ENCODE data around the gene IPO7.

The IPO7 gene

DNA sequence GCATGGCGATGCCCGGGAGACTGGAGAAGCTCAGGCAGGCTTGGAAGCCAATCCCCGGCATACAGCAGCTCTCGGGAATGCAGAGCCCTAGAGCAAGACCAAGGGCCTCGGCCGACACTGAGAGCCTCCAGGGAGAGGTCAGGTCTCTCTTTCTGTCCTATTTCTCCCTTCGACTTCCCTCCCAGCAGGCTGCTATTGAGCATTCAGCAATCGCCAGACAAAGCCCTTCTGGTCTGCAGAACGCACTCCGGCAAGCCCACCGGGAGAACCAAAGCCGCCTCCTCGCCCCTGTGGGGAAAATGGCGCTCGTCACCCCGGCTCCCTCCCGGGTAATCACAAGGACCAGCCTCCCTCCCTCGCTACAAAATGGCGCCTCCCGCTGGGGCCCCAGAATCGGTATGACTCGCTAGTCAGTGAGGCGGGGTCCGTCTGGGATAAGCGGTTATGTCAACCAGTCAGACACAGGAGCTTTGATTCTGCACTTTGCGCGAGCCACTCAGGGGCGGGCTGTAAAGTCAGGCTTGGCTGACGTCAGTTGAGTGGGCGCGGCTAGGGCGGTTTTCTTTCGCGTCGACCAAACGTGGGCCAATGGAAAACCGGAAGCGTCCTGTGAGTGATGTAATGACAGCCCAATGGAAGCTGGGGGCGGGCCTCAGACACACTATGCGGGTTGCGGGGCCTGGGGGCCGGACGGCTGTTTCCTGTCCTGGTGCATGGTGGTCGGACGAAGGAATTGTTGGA, 76.0 kb downstream of the IPO7 start, which contains the start of gene ZNF143:
Gene ZNF143 (plus strand): TSS at position 691 of the 741 bp plus-strand sequence. CDS start 10,297 bp downstream, outside the sequence.
- peaks cover 15% of the 10 kb centered on the region for H3K4me1 ChIP-seq (ENCODE audit: control insufficient read depth, insufficient read depth, low read length, unreplicated experiment)
- H3K27me3 ChIP-seq (ENCODE audit: insufficient read depth, low read length), result no peaks in the 10 kb centered on the region
- H3K4me3 ChIP-seq (ENCODE audit: low read depth, low read length), result peak within 1 kb of the TSS; percentile 87
- H2AFZ ChIP-seq (ENCODE audit: low read length, unreplicated experiment), result peak within 1 kb of the TSS; percentile 71
- H3K36me3 ChIP-seq (ENCODE audit: insufficient read depth, low read length), result no peaks in the 10 kb centered on the region
- peak within 1 kb of the TSS; percentile 99 for H3K27ac ChIP-seq (ENCODE audit: low read depth, low read length)
- peaks cover 43% of the 10 kb centered on the region for H3K79me2 ChIP-seq (ENCODE audit: control insufficient read depth, insufficient read depth, low read length, unreplicated experiment)

DNA sequence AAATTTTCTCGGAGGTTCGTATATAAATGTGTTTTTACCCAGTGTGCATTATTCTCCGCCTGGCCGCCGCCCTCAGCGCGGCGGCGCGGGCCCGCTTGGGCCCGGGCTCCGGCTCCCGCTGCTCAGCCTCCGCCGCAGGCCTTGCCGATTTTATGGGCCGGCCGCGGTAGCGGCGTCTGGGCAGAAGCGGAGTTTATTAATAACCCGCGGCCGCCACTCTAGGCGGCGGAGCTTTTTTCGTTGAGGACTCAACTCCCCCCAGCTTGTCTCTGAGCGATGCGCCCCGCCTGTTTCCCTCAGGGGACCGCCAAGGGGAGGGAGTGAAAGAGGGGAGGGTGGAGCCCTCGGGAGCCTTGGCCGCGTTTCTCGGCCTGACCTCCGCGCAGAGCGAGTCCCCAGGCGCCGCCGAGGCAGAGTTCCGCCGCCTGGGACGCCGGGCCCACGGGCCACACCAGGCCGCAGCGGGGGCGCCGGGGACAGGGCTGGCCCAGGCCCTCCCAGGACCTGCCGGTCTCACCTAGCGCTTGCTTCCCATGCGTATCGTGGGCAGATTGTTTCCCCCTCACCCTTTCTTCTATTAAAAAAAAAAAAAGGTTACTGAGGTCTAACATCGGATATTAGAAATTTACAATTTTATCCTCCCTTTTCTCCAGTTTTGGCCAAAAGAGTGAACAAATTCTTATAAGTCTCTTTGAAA, 76.8 kb downstream of the IPO7 start:
- Histone ChIP-seq H3K27me3 (ENCODE audit: insufficient read depth, low read length) (no peaks in the 10 kb centered on the region), H3K79me2 (ENCODE audit: control insufficient read depth, insufficient read depth, low read length, unreplicated experiment) (peaks cover 48% of the 10 kb centered on the region), H3K4me1 (ENCODE audit: control insufficient read depth, insufficient read depth, low read length, unreplicated experiment) (peaks cover 15% of the 10 kb centered on the region), H3K36me3 (ENCODE audit: insufficient read depth, low read length) (no peaks in the 10 kb centered on the region), H3K27ac (ENCODE audit: low read depth, low read length) (peak overlapping the region; percentile 99), H3K4me3 (ENCODE audit: low read depth, low read length) (peak overlapping the region; percentile 80), H2AFZ (ENCODE audit: low read length, unreplicated experiment) (peak overlapping the region; percentile 71)

DNA sequence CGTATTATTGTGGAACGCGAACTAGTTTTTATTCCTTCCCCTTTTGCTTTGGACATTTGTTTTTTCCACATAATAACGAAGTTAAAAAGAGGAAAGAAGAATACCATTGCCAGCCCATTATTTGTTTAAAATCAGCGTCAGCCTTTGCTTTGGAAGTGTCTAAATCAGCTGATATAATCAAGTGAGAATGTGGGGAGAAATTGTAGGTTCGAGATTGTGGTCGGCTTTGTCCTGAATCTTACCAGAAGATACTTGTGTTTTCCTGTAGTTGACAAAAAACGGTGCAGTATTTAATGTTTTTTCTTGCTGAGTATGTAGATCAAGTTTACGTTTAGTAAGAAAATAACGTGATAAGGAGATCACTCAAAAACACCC, 77.3 kb downstream of the IPO7 start:
- peak overlapping the region; percentile 80 for H3K4me3 ChIP-seq (ENCODE audit: low read depth, low read length)
- peak overlapping the region; percentile 99 for H3K27ac ChIP-seq (ENCODE audit: low read depth, low read length)
- no peaks in the 10 kb centered on the region for H3K36me3 ChIP-seq (ENCODE audit: insufficient read depth, low read length)
- peak overlapping the region; percentile 10 for H2AFZ ChIP-seq (ENCODE audit: low read length, unreplicated experiment)
- H3K79me2 ChIP-seq (ENCODE audit: control insufficient read depth, insufficient read depth, low read length, unreplicated experiment), result peaks cover 48% of the 10 kb centered on the region
- peaks cover 15% of the 10 kb centered on the region for H3K4me1 ChIP-seq (ENCODE audit: control insufficient read depth, insufficient read depth, low read length, unreplicated experiment)
- no peaks in the 10 kb centered on the region for H3K27me3 ChIP-seq (ENCODE audit: insufficient read depth, low read length)

DNA sequence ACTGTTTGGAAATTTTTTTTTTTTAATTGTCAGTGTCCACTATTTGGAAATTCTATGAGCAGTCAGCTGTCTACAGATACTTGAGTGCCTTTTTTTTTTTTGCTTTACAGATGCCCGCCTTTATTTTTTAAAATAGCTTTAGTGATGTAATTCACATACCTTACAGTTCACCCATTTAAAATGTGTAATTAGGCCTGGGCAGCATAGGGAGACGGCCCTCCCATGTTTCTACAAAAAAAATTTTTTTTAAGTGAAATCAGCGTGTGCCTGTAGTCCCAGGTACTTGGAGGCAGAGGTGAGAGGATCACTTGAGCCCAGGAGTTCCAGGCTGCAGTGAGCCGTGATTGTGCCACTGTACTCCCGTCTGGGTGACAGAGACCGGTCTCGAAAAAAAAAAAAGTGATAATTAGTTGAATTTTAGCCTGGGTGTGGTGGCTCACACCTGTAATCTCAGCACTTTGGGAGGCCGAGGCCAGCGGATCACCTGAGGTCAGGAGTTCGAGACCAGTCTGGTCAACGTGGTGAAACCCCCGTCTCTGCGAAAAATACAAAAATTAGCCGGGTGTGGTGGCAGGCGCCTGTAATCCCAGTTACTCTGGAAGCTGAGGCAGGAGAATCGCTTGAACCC, 77.8 kb downstream of the IPO7 start:
- H3K79me2 ChIP-seq (ENCODE audit: control insufficient read depth, insufficient read depth, low read length, unreplicated experiment), result peaks cover 48% of the 10 kb centered on the region
- peaks cover 15% of the 10 kb centered on the region for H3K4me1 ChIP-seq (ENCODE audit: control insufficient read depth, insufficient read depth, low read length, unreplicated experiment)
- no peaks in the 10 kb centered on the region for H3K36me3 ChIP-seq (ENCODE audit: insufficient read depth, low read length)
- H3K4me3 ChIP-seq (ENCODE audit: low read depth, low read length), result peak overlapping the region; percentile 80
- peak overlapping the region; percentile 99 for H3K27ac ChIP-seq (ENCODE audit: low read depth, low read length)
- no peak overlapping the region for H2AFZ ChIP-seq (ENCODE audit: low read length, unreplicated experiment)
- H3K27me3 ChIP-seq (ENCODE audit: insufficient read depth, low read length), result no peaks in the 10 kb centered on the region

DNA sequence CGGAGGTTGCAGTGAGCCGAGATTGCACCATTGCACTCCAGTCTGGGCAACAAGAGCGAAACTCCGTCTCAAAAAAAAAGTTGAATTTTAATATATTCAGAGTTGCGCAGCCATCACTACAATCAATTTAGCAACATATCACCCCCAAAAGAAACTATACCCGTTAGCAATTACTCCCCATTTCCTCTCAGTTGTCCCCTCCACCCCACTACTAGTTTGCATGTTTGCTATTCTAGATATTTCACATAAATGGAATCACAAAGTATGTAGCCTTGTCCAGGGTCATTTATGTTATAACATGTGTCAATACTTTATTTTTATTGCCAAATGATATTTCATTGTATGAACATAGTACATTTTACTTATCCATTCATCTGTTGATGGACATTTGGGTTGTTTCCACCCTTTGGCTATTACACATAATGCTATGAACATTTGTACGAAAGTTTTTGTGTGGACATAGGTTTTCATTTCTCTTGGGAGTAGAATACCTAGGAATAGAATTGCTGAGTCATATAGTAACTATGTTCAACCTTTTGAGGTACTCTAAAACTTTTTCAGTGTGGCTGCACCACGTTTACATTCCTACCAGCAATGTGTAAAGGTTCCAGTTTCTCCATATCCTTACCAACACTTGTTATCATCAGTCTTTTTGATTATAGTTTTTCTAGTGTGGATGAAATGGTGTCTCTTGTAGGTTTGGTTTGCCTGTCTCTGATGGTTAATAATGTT, 78.5 kb downstream of the IPO7 start:
- Histone ChIP-seq H3K4me3 (ENCODE audit: low read depth, low read length) (peak overlapping the region; percentile 41; the same call in 1 of the 2 replicates), H3K27me3 (ENCODE audit: insufficient read depth, low read length) (no peaks in the 10 kb centered on the region), H3K27ac (ENCODE audit: low read depth, low read length) (no peak overlapping the region), H3K79me2 (ENCODE audit: control insufficient read depth, insufficient read depth, low read length, unreplicated experiment) (peaks cover 48% of the 10 kb centered on the region), H3K36me3 (ENCODE audit: insufficient read depth, low read length) (no peaks in the 10 kb centered on the region), H3K4me1 (ENCODE audit: control insufficient read depth, insufficient read depth, low read length, unreplicated experiment) (peaks cover 15% of the 10 kb centered on the region), H2AFZ (ENCODE audit: low read length, unreplicated experiment) (no peak overlapping the region)

DNA sequence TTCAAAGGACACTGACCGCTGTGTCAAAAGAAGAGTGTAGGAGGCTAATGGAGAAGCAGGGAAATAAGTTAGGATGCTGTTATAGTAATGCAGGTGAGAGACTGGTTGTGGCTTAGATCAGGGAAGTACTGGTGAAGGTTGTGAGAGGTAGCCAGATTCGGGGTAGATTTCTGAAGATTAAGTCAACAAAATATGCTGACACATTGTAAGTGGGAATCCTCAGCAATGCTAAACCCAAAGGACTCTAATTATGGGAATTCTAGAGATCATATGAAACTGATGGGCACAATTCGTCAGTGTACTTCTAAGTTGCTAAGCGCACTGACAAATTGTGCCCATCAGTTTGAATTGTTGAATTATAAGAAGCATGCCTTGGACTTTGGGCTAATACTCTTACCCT, 86.3 kb downstream of the IPO7 start:
- H3K79me2 ChIP-seq (ENCODE audit: control insufficient read depth, insufficient read depth, low read length, unreplicated experiment), result peaks cover 9% of the 10 kb centered on the region
- no peak overlapping the region for H2AFZ ChIP-seq (ENCODE audit: low read length, unreplicated experiment)
- peaks cover 6% of the 10 kb centered on the region; the same call in 1 of the 2 replicates for H3K36me3 ChIP-seq (ENCODE audit: insufficient read depth, low read length)
- H3K27ac ChIP-seq (ENCODE audit: low read depth, low read length), result no peak overlapping the region
- H3K27me3 ChIP-seq (ENCODE audit: insufficient read depth, low read length), result no peaks in the 10 kb centered on the region
- no peak overlapping the region for H3K4me3 ChIP-seq (ENCODE audit: low read depth, low read length)
- no peaks in the 10 kb centered on the region for H3K4me1 ChIP-seq (ENCODE audit: control insufficient read depth, insufficient read depth, low read length, unreplicated experiment)

DNA sequence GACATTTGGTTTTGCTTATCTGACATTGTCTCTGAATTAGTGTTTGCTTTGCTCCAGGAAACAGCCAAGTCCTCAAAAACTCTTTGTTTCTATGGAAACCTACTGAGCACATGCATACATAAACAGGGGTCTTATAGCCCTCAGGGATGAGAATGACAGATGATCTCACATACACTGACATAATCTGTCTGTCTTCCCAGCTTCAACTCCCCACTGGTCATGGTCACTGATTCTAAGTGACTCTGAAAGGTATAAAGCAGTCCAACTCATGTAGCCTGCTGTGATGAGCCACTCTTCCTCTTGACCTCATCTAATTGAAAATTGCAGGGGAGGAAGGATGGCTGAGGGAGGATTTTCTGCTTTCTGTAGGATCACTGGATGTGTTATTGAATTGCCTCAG, 89.0 kb downstream of the IPO7 start:
- Histone ChIP-seq H3K27me3 (ENCODE audit: insufficient read depth, low read length) (no peaks in the 10 kb centered on the region), H3K36me3 (ENCODE audit: insufficient read depth, low read length) (peaks cover 6% of the 10 kb centered on the region; the same call in 1 of the 2 replicates), H3K4me3 (ENCODE audit: low read depth, low read length) (no peak overlapping the region), H2AFZ (ENCODE audit: low read length, unreplicated experiment) (no peak overlapping the region), H3K27ac (ENCODE audit: low read depth, low read length) (no peak overlapping the region), H3K79me2 (ENCODE audit: control insufficient read depth, insufficient read depth, low read length, unreplicated experiment) (peaks cover 3% of the 10 kb centered on the region), H3K4me1 (ENCODE audit: control insufficient read depth, insufficient read depth, low read length, unreplicated experiment) (no peaks in the 10 kb centered on the region)

DNA sequence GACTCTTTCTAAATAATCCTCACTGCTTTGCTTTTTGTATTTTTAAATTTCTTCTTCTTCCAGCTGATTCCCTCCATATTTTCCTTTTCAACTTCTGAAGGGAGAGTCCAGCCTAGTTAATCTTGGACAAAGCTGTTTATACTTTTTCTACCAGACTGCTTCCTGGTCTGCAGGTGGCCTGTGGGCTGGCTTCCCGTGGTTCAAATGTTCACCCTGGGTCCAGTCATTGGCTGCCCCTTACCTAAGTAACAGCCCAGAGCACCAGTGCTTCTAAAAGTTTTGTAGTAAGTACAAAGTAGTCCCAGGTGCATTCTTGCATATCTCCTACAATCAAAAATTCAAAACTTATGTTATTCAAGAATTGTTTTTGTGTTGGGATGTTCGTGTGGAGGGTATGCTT, 95.4 kb downstream of the IPO7 start:
- no peaks in the 10 kb centered on the region for H3K4me1 ChIP-seq (ENCODE audit: control insufficient read depth, insufficient read depth, low read length, unreplicated experiment)
- no peaks in the 10 kb centered on the region for H3K79me2 ChIP-seq (ENCODE audit: control insufficient read depth, insufficient read depth, low read length, unreplicated experiment)
- no peak overlapping the region for H2AFZ ChIP-seq (ENCODE audit: low read length, unreplicated experiment)
- peaks cover 11% of the 10 kb centered on the region for H3K36me3 ChIP-seq (ENCODE audit: insufficient read depth, low read length)
- H3K27me3 ChIP-seq (ENCODE audit: insufficient read depth, low read length), result no peaks in the 10 kb centered on the region
- H3K27ac ChIP-seq (ENCODE audit: low read depth, low read length), result no peak overlapping the region
- no peak overlapping the region for H3K4me3 ChIP-seq (ENCODE audit: low read depth, low read length)

DNA sequence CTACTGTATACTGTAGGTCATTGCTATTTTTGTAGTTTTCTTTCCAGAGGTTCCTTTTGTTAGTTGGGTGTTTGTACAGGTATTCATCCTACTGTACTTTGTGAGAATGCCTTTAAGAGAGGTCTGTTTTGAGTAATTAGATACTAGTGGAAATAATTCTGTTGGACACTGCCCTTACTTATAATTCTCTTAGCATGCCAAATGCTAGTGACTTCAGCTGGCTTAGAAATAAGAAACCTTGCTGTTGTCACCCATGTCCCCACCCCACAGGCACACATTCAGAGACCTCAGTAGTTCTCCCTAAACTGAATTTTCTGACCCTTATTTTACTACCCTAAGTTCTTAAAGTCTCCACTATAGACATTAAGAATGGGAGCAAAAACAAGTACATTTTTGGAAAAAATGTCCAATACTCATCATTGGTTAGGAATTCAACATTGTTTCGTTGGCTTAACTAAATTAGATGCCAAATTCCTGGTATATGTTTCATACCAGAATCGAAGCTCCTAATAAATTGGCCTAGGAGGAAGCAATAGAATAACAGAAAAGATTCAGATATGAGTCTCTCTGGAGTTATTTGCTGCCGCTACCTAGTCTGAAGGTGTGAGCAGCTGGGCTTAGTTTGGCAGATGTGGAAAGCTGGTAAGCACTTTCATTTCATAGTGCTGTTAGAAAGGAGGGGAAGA, 104.8 kb downstream of the IPO7 start:
- peak overlapping the region; percentile 29 for H2AFZ ChIP-seq (ENCODE audit: low read length, unreplicated experiment)
- no peaks in the 10 kb centered on the region for H3K79me2 ChIP-seq (ENCODE audit: control insufficient read depth, insufficient read depth, low read length, unreplicated experiment)
- 0 out of 2 replicates have a peak, but pooled peaks cover 6% of the 10 kb centered on the region for H3K36me3 ChIP-seq (ENCODE audit: insufficient read depth, low read length)
- H3K4me3 ChIP-seq (ENCODE audit: low read depth, low read length), result peak overlapping the region; percentile 38
- H3K27ac ChIP-seq (ENCODE audit: low read depth, low read length), result peak overlapping the region; percentile 63
- peaks cover 22% of the 10 kb centered on the region for H3K4me1 ChIP-seq (ENCODE audit: control insufficient read depth, insufficient read depth, low read length, unreplicated experiment)
- no peaks in the 10 kb centered on the region for H3K27me3 ChIP-seq (ENCODE audit: insufficient read depth, low read length)

DNA sequence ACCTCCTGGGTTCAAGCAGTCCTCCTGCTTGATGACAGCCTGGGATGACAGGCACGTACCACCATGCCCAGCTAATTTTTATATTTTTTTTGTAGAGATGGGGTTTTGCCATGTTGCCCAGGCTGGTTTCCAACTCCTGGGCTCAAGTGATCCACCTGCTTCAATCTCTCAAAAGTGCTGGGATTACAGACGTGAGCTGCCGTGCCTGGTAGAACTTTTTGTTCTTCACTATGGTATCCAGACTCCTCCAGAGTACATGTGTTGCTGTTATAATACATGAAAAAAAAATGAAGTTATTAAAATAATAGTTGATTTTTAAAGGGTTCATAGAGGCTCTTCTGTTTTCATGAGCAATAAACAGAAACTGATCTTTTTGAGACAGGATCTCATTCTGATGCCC, 105.9 kb downstream of the IPO7 start:
- Histone ChIP-seq H2AFZ (ENCODE audit: low read length, unreplicated experiment) (no peak overlapping the region), H3K79me2 (ENCODE audit: control insufficient read depth, insufficient read depth, low read length, unreplicated experiment) (no peaks in the 10 kb centered on the region), H3K36me3 (ENCODE audit: insufficient read depth, low read length) (0 out of 2 replicates have a peak, but pooled peaks cover 6% of the 10 kb centered on the region), H3K4me3 (ENCODE audit: low read depth, low read length) (no peak overlapping the region), H3K27me3 (ENCODE audit: insufficient read depth, low read length) (no peaks in the 10 kb centered on the region), H3K4me1 (ENCODE audit: control insufficient read depth, insufficient read depth, low read length, unreplicated experiment) (peaks cover 22% of the 10 kb centered on the region), H3K27ac (ENCODE audit: low read depth, low read length) (no peak overlapping the region)
